SK-N-MC (cell line): Measurements from ENCODE around the gene SOS2.
A peak's percentile ranks its signal among the peaks of the same experiment; 100 is the strongest.

Experiments
- DNase-seq: peaks from one replicate; pipeline ENCODE4 v3.0.0-alpha.2; 2011; ENCODE audit warnings: low read depth, low spot score
- H3K27ac ChIP-seq: fragments of 200-600 bp; sonication (generic); 2 replicates; pipeline ENCODE4 v1.5.1; 2016; ENCODE audit warnings: mixed run types
- H3K36me3 ChIP-seq: fragments of 200-600 bp; sonication (generic); 2 replicates; pipeline ENCODE4 v1.6.1; 2017; ENCODE audit warnings: antibody characterized with exemption, low read length, mixed read lengths; ENCODE audit not compliant: insufficient read depth
- H3K4me3 ChIP-seq: fragments of 200-600 bp; sonication (generic); 2 replicates; pipeline ENCODE4 v1.5.1; 2016
- H3K9ac ChIP-seq: fragments of 200-600 bp; sonication (generic); 2 replicates; pipeline ENCODE4 v1.8.0; 2017; ENCODE audit warnings: mixed run types, mixed read lengths; ENCODE audit not compliant: insufficient read length
- H3K9me3 ChIP-seq: fragments of 200-600 bp; sonication (generic); 2 replicates; pipeline ENCODE4 v1.6.1; 2017; ENCODE audit warnings: low read depth, mild to moderate bottlenecking, antibody characterized with exemption, low read length, moderate library complexity, mixed read lengths
- EZH2 ChIP-seq: fragments of 200-600 bp; sonication (generic); IDR thresholded peaks from one replicate; pipeline ENCODE4 v1.6.1; 2017; ENCODE audit warnings: antibody characterized with exemption
- FOXP2 ChIP-seq: optimal IDR thresholded peaks from 2 replicates; pipeline ENCODE3; 2011; ENCODE audit warnings: mild to moderate bottlenecking, moderate library complexity; ENCODE audit not compliant: insufficient read depth; ENCODE audit errors: extremely low read length, control extremely low read depth
- POLR2AphosphoS5 ChIP-seq: IDR thresholded peaks from 2 replicates; pipeline ENCODE4 v1.6.1; 2012; ENCODE audit warnings: mild to moderate bottlenecking, low read depth, low read length, borderline replicate concordance

SOS2 gene

GRCh38 chr14:50257732-50258131 lies 26.4 kb upstream of the SOS2 start:
- TF ChIP-seq EZH2 (no peak), FOXP2 (no peak), POLR2AphosphoS5 (no peak)
- H3K4me3 ChIP-seq, result no peak overlapping the region
- no peak overlapping the region for H3K27ac ChIP-seq
- no peaks in the 10 kb centered on the region for H3K9me3 ChIP-seq
- no peak overlapping the region for H3K9ac ChIP-seq
- no peak for DNase-seq
- peaks cover 12% of the 10 kb centered on the region; the same call in 1 of the 2 replicates for H3K36me3 ChIP-seq

DNA sequence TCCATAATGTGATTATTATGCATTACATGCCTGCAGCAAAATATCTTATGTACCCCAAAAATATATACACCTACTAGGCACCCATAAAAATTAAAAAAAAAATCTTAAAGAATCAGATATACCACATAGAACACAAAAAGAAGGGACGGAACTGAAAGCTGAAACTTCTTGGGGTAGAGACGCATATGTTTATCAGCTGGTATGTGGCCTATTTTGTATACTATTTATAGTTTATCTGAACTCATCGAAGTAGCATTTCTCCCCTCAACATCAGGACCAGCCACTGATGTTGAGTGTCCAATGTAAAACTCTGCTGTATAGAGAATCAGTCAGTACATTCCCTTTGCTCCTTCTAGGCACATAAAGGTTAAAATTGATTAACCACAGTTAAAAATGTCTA lies 22.9 kb upstream of the SOS2 start:
- Histone ChIP-seq H3K9ac (no peak overlapping the region), H3K36me3 (peaks cover 12% of the 10 kb centered on the region; the same call in 1 of the 2 replicates), H3K9me3 (no peaks in the 10 kb centered on the region), H3K4me3 (no peak overlapping the region), H3K27ac (no peak overlapping the region)
- TF ChIP-seq EZH2 (no peak), FOXP2 (no peak), POLR2AphosphoS5 (no peak)
- DNase-seq, result no peak

DNA sequence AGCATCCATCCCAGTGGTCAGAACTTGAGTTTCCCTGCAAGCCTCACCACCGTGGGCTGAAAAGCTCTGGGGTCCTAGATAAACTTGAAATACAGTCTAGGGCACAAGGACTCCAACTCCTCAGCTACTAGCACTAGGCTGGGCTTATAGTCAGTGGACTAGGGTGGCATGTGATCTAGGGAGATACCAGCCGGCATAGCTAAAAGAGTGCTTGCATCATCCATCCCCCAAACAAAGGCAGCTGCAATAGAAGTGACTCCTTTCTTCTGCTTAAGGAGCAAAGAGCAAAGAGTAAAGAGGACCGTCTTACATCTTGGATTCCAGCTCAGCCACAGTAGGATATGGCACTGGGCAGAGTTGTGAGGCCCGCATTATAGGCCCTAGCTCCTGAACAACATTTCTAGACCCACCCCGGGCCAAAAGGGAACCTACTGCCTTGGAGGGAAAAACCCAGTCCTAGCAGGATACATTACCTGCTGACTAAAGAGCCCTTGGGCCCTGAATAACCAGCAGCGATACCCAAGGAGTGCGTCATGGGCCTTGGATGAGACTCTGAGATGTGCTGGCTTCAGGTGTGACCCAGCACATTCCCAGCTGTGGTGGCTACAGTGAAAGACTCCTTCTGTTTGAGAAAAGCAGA lies 17.9 kb upstream of the SOS2 start:
- TF ChIP-seq FOXP2 (no peak), POLR2AphosphoS5 (no peak), EZH2 (no peak)
- peaks cover 11% of the 10 kb centered on the region for H3K36me3 ChIP-seq

DNA sequence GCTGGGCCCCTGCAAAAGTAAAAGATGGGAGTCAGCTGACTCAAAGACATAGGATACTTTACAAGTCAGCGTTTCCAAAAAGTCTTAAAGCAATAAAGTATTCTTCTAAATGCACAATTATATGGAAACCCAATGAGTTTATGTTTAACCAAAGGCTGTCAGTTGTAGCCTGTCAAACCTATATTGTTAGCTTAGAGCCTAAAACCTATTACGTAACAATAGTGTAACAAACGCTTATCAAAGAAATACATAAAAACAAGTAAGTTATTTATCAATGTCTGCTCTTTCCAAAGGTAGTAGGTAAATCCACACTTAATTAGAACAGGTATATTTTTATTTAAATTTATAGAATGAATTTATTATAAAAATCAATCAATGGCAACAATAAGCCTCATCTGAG lies 15.9 kb upstream of the SOS2 start:
- DNase-seq, result no peak
- Histone ChIP-seq H3K27ac (no peak overlapping the region), H3K36me3 (peaks cover 6% of the 10 kb centered on the region), H3K9ac (no peak overlapping the region), H3K9me3 (no peaks in the 10 kb centered on the region), H3K4me3 (no peak overlapping the region)
- TF ChIP-seq EZH2 (no peak), POLR2AphosphoS5 (no peak), FOXP2 (no peak)

More for the DNA sequence above, 17.9 kb upstream of the SOS2 start:
- H3K27ac ChIP-seq, result no peak overlapping the region
- H3K4me3 ChIP-seq, result no peak overlapping the region
- H3K9ac ChIP-seq, result no peak overlapping the region
- H3K9me3 ChIP-seq, result no peaks in the 10 kb centered on the region
- DNase-seq, result no peak

GRCh38 chr14:50242566-50243310 lies 11.4 kb upstream of the SOS2 start:
- no peaks in the 10 kb centered on the region for H3K9me3 ChIP-seq
- H3K4me3 ChIP-seq, result no peak overlapping the region
- no peak overlapping the region for H3K9ac ChIP-seq
- H3K27ac ChIP-seq, result peak overlapping the region; percentile 61
- TF ChIP-seq POLR2AphosphoS5, result no peak
- TF ChIP-seq EZH2, result no peak
- TF ChIP-seq FOXP2, result no peak
- no peak for DNase-seq
- H3K36me3 ChIP-seq, result peaks cover 6% of the 10 kb centered on the region

DNA sequence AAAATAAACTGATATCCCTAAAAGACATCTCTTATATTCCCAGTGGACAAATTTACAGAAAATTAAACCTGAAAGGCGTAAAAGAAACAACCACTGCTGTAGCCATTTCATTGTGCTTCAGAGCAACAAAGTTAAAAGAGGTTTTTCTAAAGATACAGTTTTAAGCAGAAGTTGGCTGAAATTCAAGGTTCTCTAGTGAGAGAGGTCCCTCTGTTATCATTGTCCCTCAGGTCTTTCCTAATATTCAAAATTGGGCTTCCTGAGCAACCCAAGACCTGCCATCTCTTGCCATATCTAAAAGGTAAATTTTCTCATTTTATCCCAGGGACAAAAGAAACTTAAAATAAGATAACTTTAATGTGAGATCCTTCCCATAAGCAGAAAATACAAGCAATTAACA lies 10.7 kb upstream of the SOS2 start:
- Histone ChIP-seq H3K4me3 (no peak overlapping the region), H3K9ac (no peak overlapping the region), H3K27ac (peak overlapping the region; percentile 6; the same call in 1 of the 2 replicates), H3K36me3 (peaks cover 6% of the 10 kb centered on the region), H3K9me3 (no peaks in the 10 kb centered on the region)
- no peak for TF ChIP-seq FOXP2
- no peak for TF ChIP-seq POLR2AphosphoS5
- TF ChIP-seq EZH2, result no peak
- DNase-seq, result no peak

DNA sequence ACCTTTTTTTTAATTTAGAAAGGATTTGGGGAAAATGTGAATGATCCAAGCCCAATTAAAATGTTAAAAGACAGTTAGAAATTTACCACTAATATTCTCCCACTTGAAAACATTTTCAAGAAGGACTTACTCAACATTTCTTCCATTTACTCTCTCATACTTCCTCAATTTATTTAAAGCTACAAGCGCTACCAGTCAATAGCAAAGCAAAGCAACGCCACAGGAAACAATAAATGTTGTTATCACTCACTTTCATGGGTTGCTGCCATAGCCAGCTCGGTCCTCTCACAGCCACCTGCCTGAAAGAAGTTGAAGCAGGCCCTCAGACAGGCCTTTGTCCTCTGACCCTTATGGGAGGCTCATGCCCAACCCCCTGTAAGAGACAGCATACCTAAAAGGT lies 6.0 kb upstream of the SOS2 start:
- Histone ChIP-seq H3K4me3 (no peak overlapping the region), H3K9me3 (no peaks in the 10 kb centered on the region), H3K36me3 (no peaks in the 10 kb centered on the region), H3K27ac (no peak overlapping the region), H3K9ac (no peak overlapping the region)
- no peak for DNase-seq
- TF ChIP-seq EZH2 (no peak), FOXP2 (no peak), POLR2AphosphoS5 (no peak)

GRCh38 chr14:50233951-50234250 lies 2.5 kb upstream of the SOS2 start:
- Histone ChIP-seq H3K27ac (no peak overlapping the region), H3K9me3 (no peaks in the 10 kb centered on the region), H3K36me3 (peaks cover 2% of the 10 kb centered on the region), H3K4me3 (no peak overlapping the region), H3K9ac (no peak overlapping the region)
- no peak for TF ChIP-seq EZH2
- TF ChIP-seq FOXP2, result no peak
- no peak for TF ChIP-seq POLR2AphosphoS5
- no peak for DNase-seq

GRCh38 chr14:50233166-50233950 lies 2.0 kb upstream of the SOS2 start:
- Histone ChIP-seq H3K9me3 (no peaks in the 10 kb centered on the region; the same call in 1 of the 2 replicates), H3K9ac (no peak overlapping the region), H3K36me3 (peaks cover 7% of the 10 kb centered on the region), H3K4me3 (no peak overlapping the region), H3K27ac (peak overlapping the region; percentile 92; the same call in 1 of the 2 replicates)
- TF ChIP-seq FOXP2 (no peak), POLR2AphosphoS5 (no peak), EZH2 (no peak)
- no peak for DNase-seq
